ENCODE results near the gene OR2S2.
"Not testable (repeated sequence)": the region's sequence is repeated elsewhere in the genome, so short reads cannot be mapped to it uniquely, and the experiment has no call there.

OR2S2 gene

DNA sequence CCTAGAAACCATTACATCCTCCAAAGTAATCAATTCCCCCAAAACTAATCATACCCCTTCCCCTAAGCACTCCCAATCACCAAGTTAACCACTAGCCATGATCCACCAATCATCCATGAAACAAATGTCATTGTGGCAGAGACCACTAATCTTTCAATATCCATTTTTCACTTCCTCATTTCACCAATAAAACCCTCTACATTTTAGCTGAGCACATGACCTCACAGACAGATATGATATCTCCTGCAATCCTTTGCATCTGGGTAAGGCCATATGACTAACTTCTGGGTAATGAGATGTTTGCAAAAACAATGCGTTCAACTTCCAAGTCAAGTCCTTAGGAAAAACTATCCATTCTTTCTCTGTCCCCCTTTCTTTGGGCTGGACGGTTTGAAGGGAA, 20.7 kb downstream of the OR2S2 start:
- ChIA-PET POLR2A (no interaction called here), CTCF (no interaction called here)
- DNase-seq (ENCODE audit: extremely low spot score): no peak
- TF ChIP-seq NFRKB (IDR thresholded peaks at IDR 0.05) (no peak), ARNT (IDR thresholded peaks at IDR 0.05) (no peak), HDGF (IDR thresholded peaks at IDR 0.05; ENCODE audit: borderline replicate concordance) (no peak), L3MBTL2 (conservative IDR thresholded peaks at IDR 0.05) (no peak), TARDBP (IDR thresholded peaks at IDR 0.05) (no peak)

GRCh38 chr9:35935755-35936509, 22.0 kb downstream of the OR2S2 start:
- TF ChIP-seq CTBP1 (IDR thresholded peaks at IDR 0.05; ENCODE audit: borderline replicate concordance): no peak
- no peak for TF ChIP-seq SUZ12 (IDR thresholded peaks at IDR 0.05)
- TF ChIP-seq FOXA1 (IDR thresholded peaks at IDR 0.05): no peak
- no peak for TF ChIP-seq HDGF (IDR thresholded peaks at IDR 0.05; ENCODE audit: borderline replicate concordance)
- TF ChIP-seq, protein P1, sequence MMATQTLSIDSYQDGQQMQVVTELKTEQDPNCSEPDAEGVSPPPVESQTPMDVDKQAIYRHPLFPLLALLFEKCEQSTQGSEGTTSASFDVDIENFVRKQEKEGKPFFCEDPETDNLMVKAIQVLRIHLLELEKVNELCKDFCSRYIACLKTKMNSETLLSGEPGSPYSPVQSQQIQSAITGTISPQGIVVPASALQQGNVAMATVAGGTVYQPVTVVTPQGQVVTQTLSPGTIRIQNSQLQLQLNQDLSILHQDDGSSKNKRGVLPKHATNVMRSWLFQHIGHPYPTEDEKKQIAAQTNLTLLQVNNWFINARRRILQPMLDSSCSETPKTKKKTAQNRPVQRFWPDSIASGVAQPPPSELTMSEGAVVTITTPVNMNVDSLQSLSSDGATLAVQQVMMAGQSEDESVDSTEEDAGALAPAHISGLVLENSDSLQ (IDR thresholded peaks at IDR 0.05): no peak
- no peak for TF ChIP-seq FOXK2 (IDR thresholded peaks at IDR 0.05)
- ChIA-PET CTCF (no interaction called here), POLR2A (no interaction called here)
- no peak for DNase-seq (ENCODE audit: extremely low spot score)

- CTCF ChIA-PET: no interaction called here
These were observed 22.7 kb downstream of the OR2S2 start for GRCh38 chr9:35935261-35935660.

GRCh38 chr9:35934069-35934468, 23.9 kb downstream of the OR2S2 start:
- DNase-seq (ENCODE audit: extremely low spot score); POLR2A ChIA-PET; CTCF ChIA-PET: not testable (repeated sequence)

More at GRCh38 chr9:35935261-35935660, 22.7 kb downstream of the OR2S2 start:
- POLR2A ChIA-PET: no interaction called here
- TF ChIP-seq TARDBP (IDR thresholded peaks at IDR 0.05): no peak
- TF ChIP-seq SUZ12 (IDR thresholded peaks at IDR 0.05): no peak
- no peak for TF ChIP-seq CTBP1 (IDR thresholded peaks at IDR 0.05; ENCODE audit: borderline replicate concordance)
- TF ChIP-seq NFRKB (IDR thresholded peaks at IDR 0.05): no peak
- TF ChIP-seq LEF1 (IDR thresholded peaks at IDR 0.05; ENCODE audit: borderline replicate concordance): no peak
- TF ChIP-seq SP1 (IDR thresholded peaks at IDR 0.05): no peak
- TF ChIP-seq BHLHE40 (IDR thresholded peaks at IDR 0.05; ENCODE audit: borderline replicate concordance): no peak
- DNase-seq (ENCODE audit: extremely low spot score): no peak

DNA sequence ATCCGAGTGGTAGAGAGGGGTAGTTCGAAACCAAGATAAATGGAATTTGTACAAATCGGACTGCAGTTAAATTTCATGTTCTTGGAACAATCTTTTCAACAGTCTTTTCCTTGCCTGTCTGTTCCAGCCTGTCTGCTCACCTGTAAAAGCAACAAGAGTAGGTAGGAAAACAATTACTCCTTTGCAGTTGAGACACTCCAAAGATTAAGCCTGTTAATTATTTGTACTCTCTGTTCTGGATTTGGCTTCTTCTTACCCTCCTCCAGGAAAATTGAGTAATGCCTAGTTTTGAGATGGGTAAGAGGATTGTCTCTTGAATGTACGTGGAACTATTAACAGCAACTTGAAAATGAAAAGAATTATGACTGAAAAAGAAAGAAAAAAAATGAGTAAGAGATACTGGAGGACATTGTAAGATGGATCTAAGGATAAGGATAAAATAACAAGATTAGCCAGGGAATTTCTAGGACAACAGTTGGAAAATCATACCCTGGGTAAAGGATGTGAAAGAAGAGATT, 24.3 kb downstream of the OR2S2 start:
- ChIA-PET CTCF (no interaction called here), POLR2A (no interaction called here)
- DNase-seq (ENCODE audit: extremely low spot score): no peak

GRCh38 chr9:35932735-35933134, 25.2 kb downstream of the OR2S2 start:
- POLR2A ChIA-PET: no interaction called here
- TF ChIP-seq HDGF (IDR thresholded peaks at IDR 0.05; ENCODE audit: borderline replicate concordance): no peak
- TF ChIP-seq SP1 (IDR thresholded peaks at IDR 0.05): no peak
- TF ChIP-seq, protein P1 (IDR thresholded peaks at IDR 0.05): no peak
- TF ChIP-seq ZNF384 (IDR thresholded peaks at IDR 0.05): no peak
- no peak for TF ChIP-seq LEF1 (IDR thresholded peaks at IDR 0.05; ENCODE audit: borderline replicate concordance)
- TF ChIP-seq BHLHE40 (IDR thresholded peaks at IDR 0.05; ENCODE audit: borderline replicate concordance): no peak
- TF ChIP-seq NFRKB (IDR thresholded peaks at IDR 0.05): no peak
- TF ChIP-seq L3MBTL2 (conservative IDR thresholded peaks at IDR 0.05): no peak
- no peak for TF ChIP-seq FOXA1 (IDR thresholded peaks at IDR 0.05)
- no peak for TF ChIP-seq FOXK2 (IDR thresholded peaks at IDR 0.05)
- TF ChIP-seq FOXM1 (IDR thresholded peaks at IDR 0.05; ENCODE audit: borderline replicate concordance): no peak
- no peak for TF ChIP-seq ARNT (IDR thresholded peaks at IDR 0.05)
- no peak for TF ChIP-seq CTBP1 (IDR thresholded peaks at IDR 0.05; ENCODE audit: borderline replicate concordance)
- TF ChIP-seq SUZ12 (IDR thresholded peaks at IDR 0.05): no peak
- TF ChIP-seq TARDBP (IDR thresholded peaks at IDR 0.05): no peak
- no peak for TF ChIP-seq ELF4 (IDR thresholded peaks at IDR 0.05)
- no peak for DNase-seq (ENCODE audit: extremely low spot score)
- CTCF ChIA-PET: no interaction called here

More for the DNA sequence above, 24.3 kb downstream of the OR2S2 start:
- TF ChIP-seq ELF4 (IDR thresholded peaks at IDR 0.05) (no peak), ZNF384 (IDR thresholded peaks at IDR 0.05) (no peak), TARDBP (IDR thresholded peaks at IDR 0.05) (no peak), LEF1 (IDR thresholded peaks at IDR 0.05; ENCODE audit: borderline replicate concordance) (no peak), CTBP1 (IDR thresholded peaks at IDR 0.05; ENCODE audit: borderline replicate concordance) (no peak), FOXK2 (IDR thresholded peaks at IDR 0.05) (no peak), NFRKB (IDR thresholded peaks at IDR 0.05) (no peak), BHLHE40 (IDR thresholded peaks at IDR 0.05; ENCODE audit: borderline replicate concordance) (no peak), SUZ12 (IDR thresholded peaks at IDR 0.05) (no peak), FOXA1 (IDR thresholded peaks at IDR 0.05) (no peak), L3MBTL2 (conservative IDR thresholded peaks at IDR 0.05) (no peak), FOXM1 (IDR thresholded peaks at IDR 0.05; ENCODE audit: borderline replicate concordance) (no peak), SP1 (IDR thresholded peaks at IDR 0.05) (no peak), HDGF (IDR thresholded peaks at IDR 0.05; ENCODE audit: borderline replicate concordance) (no peak), ARNT (IDR thresholded peaks at IDR 0.05) (no peak)
- TF ChIP-seq, protein P1 (IDR thresholded peaks at IDR 0.05): no peak

Data from HEK293T (cell line).